ENCODE data around the gene PHB1.

Gene PHB1

DNA sequence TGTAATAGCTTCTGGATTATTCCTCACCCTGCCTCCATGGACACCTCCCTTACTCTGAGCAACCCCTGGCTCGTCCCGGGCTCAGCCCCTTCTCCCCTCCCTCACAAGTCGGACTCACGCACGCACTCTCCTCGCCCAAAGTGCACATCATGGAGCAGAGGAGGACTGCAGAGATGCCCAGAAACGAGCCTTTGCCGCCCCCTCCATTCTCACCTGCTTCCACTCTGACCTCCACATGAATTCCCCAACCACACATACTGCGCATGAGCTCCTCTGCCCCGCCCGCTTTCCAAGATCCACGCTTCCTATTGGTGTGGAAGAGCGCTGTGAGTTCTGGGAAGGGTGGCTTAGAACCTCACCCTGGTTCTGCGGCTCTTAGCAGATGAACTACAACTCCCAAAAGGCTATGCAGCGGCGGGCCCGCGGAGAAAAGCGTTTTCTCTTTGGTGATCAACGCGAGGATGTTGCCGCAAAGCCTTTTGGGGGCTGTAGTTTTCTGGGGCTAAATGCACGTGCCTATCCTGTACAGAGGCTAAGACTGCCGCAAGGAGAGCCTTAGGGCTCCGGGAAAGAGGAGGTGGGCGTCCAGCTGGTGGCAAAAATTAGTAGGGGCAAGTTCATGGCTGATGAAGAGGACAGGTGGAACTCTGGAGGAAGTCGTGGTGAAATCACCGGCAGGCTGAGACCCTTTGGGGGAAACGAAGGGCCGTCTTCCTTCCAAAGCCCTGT lies at the start of gene PHB1:
TSS of gene PHB1 (minus strand) at position 261 of the 729 bp plus-strand sequence. CDS start 1,618 bp downstream, outside the sequence.
- DNase-seq (ENCODE audit: insufficient read length, low spot score), result peak; percentile 78
- peak; percentile 6 for FAIRE-seq

DNA sequence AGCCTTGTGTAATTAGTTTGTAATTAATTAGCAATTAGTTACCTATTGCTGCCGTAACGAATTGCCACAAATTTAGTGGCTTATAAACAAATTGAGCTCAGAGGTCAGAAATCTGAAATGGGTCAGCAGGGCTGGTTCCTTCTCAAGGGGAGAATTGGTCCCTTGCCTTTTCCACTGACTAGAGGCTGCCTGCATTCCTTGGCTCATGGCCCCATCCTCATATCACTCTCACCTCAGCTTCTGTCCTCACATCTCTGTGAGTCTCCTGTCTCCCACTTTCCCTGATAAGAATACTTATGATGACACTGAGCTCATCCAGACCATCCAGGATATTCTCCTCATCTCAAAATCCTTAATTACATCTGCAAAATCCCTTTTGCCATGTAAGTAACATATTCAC lies 49.4 kb upstream of the PHB1 start:
- FAIRE-seq (no peak), DNase-seq (ENCODE audit: insufficient read length, low spot score) (no peak)
- TF ChIP-seq CTCF (IDR thresholded peaks at IDR 0.05; ENCODE audit: insufficient read depth, missing control alignments), result no peak

More for the DNA sequence above, at the start of gene PHB1:
- TF ChIP-seq CTCF (IDR thresholded peaks at IDR 0.05; ENCODE audit: insufficient read depth, missing control alignments), result no peak

DNA sequence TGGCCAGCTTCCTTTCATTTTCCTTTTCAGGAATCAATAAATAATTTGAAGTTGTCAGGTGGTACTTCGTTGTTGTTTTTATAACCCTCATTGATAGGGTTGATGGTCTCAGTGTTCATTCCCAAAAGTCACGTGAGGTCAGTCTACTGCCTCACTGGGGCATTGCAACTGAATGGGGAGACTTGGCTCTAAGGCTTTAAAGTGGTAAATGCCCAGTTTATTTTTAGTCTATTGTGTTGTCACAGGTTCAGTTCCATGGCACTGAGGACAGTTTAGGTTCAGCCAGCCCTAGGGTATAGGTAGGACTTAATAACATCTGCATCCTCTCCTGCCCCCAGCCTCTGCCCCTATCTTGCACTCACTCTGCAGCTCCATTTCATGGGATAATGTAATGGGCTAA lies 46.9 kb upstream of the PHB1 start:
- DNase-seq (ENCODE audit: insufficient read length, low spot score) (no peak), FAIRE-seq (no peak)
- TF ChIP-seq CTCF (IDR thresholded peaks at IDR 0.05; ENCODE audit: insufficient read depth, missing control alignments), result no peak

DNA sequence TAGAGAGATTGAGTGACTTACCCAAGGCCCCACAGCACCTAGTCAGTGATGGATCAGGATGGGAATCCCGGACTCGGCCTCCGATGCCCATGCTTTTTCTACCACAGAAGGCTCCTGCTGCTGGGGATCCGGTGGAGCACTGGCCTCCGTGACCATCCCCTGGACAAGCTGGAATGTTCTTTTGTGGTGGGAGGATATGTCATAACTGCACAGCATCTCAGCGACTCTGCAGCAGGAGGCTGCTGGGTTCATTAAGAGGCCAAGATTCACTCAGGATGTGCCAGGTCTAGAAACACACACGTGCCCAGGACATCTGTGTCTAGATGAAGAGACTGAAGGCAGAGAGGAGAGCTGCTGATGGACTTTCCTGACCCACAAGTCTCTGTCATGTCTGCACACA lies 45.7 kb upstream of the PHB1 start:
- TF ChIP-seq CTCF (IDR thresholded peaks at IDR 0.05; ENCODE audit: insufficient read depth, missing control alignments), result no peak
- FAIRE-seq (no peak), DNase-seq (ENCODE audit: insufficient read length, low spot score) (no peak)

GRCh38 chr17:49459401-49459984 lies 44.8 kb upstream of the PHB1 start:
- FAIRE-seq, result no peak
- no peak for TF ChIP-seq CTCF (IDR thresholded peaks at IDR 0.05; ENCODE audit: insufficient read depth, missing control alignments)
- no peak for DNase-seq (ENCODE audit: insufficient read length, low spot score)

- no peak for DNase-seq (ENCODE audit: insufficient read length, low spot score)
- no peak for TF ChIP-seq CTCF (IDR thresholded peaks at IDR 0.05; ENCODE audit: insufficient read depth, missing control alignments)
- no peak for FAIRE-seq
Observed at GRCh38 chr17:49457564-49458535, 43.2 kb upstream of the PHB1 start.

Data from D721Med (cell line).